8988T (cell line): ENCODE results near the gene GRK2.
"Not testable (repeated sequence)": the region's sequence is repeated elsewhere in the genome, so short reads cannot be mapped to it uniquely, and the experiment has no call there.

Experiments
- DNase-seq: peaks from one replicate; pipeline ENCODE4 v3.0.0; 2011

GRK2 gene

GRCh38 chr11:67266449-67267187 is at the start of gene GRK2:
TSS of gene GRK2 (plus strand) at chr11:67266473. CDS start at chr11:67266700, 227 bp downstream.
- DNase-seq, result peak; percentile 95

- DNase-seq, result no peak
These were observed 38.5 kb upstream of the GRK2 start for GRCh38 chr11:67227726-67228125.

- DNase-seq, result no peak
These were observed 35.9 kb upstream of the GRK2 start for GRCh38 chr11:67230406-67230805.

- no peak for DNase-seq
These were observed 35.4 kb upstream of the GRK2 start for GRCh38 chr11:67230886-67231285.

- no peak for DNase-seq
These were observed 32.6 kb upstream of the GRK2 start for GRCh38 chr11:67233584-67234190.

- not testable (repeated sequence) for DNase-seq
These were observed 31.7 kb upstream of the GRK2 start for GRCh38 chr11:67234571-67234970.

- DNase-seq, result no peak
These were observed 28.7 kb upstream of the GRK2 start for GRCh38 chr11:67237574-67237973.

- no peak for DNase-seq
These were observed 27.1 kb upstream of the GRK2 start for GRCh38 chr11:67238894-67239782.

GRCh38 chr11:67239783-67240575 is 26.3 kb upstream of the GRK2 start:
- peak; percentile 73 for DNase-seq

- peak; percentile 4 for DNase-seq
These were observed 25.5 kb upstream of the GRK2 start for GRCh38 chr11:67240576-67241389.

GRCh38 chr11:67242548-67242947 is 23.7 kb upstream of the GRK2 start:
- DNase-seq, result no peak

- DNase-seq, result no peak
These were observed 23.2 kb upstream of the GRK2 start for GRCh38 chr11:67243051-67243450.

- DNase-seq, result peak; percentile 1
These were observed 21.2 kb upstream of the GRK2 start for GRCh38 chr11:67245046-67245445.

- DNase-seq, result peak; percentile 1
These were observed 18.2 kb upstream of the GRK2 start for GRCh38 chr11:67247946-67248550.

- no peak for DNase-seq
These were observed 17.6 kb upstream of the GRK2 start for GRCh38 chr11:67248653-67249052.

GRCh38 chr11:67250059-67251043 is 15.9 kb upstream of the GRK2 start:
- peak; percentile 4 for DNase-seq

- DNase-seq, result peak; percentile 2
These were observed 14.4 kb upstream of the GRK2 start for GRCh38 chr11:67251841-67252240.

GRCh38 chr11:67252831-67253239 is 13.4 kb upstream of the GRK2 start:
- peak; percentile 58 for DNase-seq

GRCh38 chr11:67253872-67254624 is 12.2 kb upstream of the GRK2 start:
- DNase-seq, result peak; percentile 4
